ENCODE data around the gene MBIP.

MBIP gene

DNA sequence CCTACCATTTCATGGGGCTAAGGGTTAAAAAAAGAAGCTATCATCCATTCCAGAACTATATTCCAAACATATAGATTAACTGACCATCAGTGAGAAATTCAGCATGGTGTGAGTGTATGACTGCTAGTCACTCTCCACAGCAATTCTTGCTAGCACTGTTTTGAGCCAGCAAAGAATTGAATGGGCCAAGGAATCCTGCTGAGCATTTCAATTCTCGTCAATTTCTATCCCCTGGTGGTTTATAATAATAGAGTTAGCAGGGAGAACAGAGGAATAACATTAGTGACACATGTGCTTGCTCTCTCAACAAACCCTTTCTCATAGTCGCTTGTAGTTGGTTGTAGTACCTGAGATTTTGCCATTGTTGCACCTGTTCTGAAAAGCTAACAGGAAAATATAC, 7.2 kb downstream of the MBIP start:
- no peak for DNase-seq

DNA sequence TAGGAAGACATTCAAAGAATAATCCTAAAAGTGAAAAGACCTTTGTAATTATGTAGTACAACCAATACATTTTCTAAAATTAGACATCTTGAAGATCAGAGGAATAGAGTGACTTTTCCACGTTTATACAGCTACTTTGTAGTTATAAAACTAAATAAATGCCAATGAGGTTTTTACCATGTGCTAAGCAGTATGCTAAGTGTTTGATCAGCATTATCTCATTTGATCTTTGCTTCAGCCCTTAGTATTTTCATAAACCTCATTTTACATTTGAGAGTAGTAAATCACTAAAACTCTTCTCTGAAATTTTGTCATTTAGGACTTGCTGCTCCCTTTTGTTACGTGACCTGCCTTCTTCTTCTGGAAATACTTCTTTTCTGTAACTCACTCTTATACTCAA, 13.6 kb downstream of the MBIP start:
- DNase-seq, result no peak

DNA sequence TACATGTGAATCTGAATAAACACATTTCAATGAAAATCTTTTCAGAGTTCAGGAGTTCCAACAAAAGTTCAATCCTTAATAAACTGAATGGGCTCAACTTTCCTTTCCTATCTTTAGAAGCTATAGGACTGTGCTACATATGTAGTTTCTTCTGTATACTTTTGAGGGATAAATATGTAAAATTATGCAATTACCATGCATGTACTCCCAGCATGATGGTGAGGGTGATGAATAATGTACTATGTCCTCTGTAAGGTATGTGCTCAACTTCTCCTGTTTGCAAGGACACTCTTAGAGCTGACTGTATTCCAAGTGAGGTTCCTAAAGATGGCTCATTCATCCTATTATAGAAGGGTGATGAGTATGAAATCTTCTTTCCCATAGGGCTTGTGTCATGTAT, 15.5 kb downstream of the MBIP start:
- no peak for DNase-seq

DNA sequence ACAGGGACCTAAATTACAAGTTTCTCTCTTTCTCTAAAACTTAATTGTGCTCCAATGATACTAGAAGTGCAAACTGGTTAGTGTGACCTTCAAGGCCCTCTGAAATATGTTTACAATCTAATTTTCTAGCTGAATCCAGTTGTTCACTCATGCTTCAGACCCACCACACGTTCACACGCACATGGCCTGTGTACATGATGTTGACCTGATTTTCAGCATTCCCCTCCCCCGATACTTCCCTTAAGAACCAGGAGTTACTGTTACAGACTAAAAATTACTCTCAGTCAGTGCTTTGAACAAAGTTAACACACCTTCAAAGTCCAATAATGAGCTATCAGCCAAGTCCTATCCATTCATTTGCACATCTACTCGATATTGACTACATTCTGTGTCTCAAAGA, 16.5 kb downstream of the MBIP start:
- DNase-seq, result no peak

DNA sequence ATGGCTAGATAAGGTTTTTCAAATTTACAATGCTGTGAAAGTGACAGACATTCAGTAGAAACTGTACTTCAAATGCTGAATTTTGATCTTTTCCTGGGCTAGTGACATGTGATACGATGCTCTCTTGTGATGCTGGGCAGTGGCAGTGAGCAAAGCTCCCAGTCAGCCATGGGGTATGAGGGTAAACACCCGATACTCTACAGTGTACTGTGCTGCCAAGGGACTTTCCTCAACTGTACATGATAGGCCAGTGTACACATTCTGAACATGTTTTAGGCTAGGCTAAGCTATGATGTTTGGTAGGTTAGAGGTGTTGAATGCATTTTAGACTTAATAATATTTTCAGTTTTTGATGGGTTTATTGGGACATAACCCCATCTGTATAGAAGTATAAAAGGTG, 17.6 kb downstream of the MBIP start:
- no peak for DNase-seq

DNA sequence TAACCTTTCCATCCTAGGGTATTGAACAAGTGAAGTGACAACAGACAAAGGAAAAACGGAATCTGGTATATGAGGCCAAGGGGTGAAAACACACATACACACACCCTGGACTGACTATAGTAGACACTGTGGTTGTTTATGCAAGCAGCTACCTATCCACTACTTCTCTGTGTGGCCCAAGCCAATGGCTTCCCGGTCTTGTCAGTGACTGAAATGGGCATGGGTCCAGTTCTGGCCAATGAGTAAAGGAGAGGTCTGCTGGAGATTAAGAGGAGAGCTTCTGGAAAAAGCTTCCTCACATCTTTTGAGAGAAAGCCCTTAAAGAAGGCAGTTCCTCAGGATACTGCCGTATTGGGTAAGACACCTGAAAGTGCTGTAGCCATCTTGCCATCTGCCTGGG, 19.3 kb downstream of the MBIP start:
- DNase-seq, result no peak

DNA sequence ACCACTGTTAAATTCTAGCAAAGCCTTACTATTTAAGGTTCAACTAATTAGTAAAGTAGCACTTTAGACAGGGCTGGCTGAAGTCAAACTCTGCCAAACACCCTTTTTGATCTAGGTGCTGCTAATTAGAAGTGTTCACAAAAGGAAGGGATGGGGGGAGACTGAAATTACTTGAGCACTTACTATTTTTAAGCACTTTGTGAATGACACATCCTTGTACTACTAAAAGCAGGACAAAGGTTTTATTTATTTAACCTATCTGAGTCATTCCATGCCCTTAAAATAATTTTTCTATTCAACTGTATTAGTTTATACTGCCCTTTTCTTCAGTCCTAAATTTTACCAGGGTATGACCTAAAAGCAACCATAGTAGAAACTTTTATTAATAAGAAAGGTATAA, 20.1 kb downstream of the MBIP start:
- no peak for DNase-seq

DNA sequence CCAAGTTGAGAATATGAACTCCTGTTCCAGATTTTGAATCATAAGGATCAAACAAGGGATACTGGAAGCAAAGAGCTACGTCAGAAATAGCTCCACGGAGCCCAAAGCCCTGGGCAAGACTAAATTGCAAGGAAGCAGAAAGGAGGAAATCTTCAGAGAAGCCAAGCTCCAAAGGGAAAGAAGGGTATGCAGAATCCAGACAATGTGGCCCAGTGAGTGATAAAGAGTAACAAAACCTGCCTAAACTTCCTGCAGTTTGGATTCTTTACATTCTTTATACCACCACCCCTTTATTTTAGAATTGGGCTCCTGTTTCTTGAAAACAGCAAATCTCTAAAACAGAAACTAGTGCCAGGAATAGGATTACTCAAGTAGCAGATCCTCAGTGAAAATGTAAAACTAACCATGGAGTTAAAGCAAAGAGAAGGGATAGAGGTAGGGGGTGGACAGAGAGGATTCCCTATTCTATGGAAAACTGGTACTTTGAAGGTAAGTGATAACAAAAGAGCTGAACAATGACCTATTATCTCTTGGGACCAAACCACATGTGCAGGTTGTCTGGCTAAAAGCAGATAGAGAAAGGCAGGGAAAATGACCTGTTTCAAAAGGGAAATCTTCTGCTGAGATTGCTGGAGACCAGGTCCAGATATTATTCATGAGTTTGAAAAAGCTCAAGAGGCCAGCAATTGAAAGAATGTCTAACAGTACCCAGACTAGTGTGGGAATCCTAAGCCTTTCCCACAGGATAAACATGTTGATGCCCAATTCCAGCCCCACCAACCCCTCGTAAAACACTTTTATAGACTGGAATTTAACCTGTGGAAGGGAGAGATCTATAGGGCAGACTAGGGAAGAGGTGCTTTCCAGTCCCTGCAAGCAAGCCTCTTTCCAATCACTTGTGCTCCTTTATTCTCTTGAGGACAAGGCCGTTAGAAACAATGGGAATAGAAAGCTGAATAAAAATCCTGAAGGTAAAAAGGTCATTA, 24.5 kb downstream of the MBIP start:
- DNase-seq, result no peak

DNA sequence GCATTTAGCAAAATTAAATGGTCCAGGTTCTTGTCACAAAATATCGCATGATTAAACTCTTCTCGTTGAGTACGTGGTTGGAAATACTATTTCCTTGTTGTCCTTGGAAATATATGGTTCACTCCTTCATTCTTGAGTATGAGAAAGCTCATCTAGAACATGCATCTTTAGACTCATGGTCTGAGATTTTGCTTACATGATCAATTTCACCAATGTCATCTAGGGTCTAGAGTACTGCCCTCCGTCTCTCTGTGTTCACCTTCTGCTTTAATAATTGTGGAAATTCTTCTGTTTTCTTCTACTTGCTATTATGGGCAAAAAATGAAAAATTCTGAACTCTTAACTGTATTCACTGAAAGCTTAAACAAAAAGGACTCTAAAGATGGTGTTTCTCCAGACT, 25.9 kb downstream of the MBIP start:
- no peak for DNase-seq

DNA sequence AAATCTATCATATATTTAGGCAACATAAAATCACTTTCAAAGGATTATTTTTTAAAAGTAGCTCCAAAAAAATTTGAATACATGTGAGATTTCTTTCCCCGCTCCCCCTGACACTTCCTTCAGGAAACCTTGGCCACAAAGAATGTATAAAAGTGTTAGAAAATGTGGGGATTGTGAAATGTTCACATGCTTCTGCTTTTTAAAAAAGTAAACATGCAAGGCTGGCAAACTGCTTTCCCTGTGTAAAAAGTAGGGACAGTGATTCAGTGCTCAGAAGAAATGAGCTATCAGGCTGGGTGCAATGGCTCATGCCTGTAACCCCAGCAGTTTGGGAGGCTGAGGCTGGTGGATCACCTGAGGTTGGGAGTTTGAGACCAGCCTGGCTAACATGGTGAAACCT, 26.6 kb downstream of the MBIP start:
- no peak for DNase-seq

DNA sequence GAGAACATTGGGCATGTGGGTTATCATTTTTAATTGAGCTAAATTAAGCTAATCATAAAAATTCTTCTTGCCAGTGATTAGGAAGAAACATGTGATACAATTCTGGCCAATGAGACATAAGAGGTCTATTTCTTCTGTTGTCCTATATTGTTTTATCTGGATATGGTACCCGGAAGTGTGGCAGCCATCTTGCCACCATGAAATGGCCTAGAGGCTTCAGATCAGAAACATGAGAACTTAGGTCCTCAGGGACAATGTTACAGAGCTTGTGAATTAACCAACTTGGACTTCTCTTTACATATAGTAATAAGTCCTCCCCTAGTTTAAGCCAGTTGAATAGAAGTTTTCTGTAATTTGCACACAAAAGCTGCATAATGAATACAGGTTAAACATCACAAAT, 30.5 kb downstream of the MBIP start:
- no peak for DNase-seq

DNA sequence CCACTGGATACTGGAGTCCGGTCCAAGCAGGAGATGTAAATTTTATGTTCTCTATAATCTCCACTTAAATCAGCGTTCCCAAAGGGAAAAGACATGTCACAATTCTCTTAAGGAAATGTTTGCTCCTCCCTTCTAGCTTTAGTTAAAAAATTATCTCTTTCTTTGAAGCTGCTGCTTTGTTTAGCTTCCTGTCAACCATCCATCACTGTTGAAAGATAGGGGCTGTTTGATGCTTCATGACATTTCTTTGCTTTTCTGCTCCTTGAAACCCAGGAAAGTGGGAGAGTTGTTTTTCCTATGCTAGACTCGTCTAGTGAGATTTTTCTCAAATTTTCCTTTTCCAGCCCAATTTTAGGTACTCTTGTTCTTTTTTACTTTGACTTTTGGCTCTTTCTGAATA, 31.9 kb downstream of the MBIP start:
- DNase-seq, result no peak

DNA sequence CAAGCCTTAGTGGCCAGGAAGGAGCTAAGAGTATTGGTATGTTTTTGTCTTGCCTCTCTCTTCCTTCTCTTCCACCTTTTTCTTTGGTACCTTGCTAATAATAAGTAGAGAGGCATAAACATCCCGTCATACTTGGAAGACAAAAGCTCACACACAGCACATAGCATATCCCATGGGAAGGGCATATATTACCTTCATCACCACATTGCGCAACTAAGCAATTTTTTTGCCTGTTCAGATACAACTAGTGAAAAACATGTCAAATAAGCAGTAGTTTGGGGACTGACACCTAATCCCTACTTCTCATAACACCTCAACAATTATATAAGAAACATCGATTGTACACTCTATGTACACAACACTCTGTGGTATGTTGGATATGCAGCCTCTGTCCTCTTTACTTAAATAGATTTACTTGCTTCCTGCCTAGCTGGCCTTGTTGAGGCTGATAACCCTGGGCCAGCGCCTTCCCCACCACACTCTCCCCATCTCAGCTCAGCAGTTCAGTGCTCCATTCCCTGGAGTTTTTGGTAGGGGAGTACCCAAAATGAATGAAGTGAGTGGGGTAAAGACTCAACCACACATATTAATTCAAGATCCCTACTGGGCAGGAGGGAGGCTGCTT, 35.4 kb downstream of the MBIP start:
- no peak for DNase-seq

DNA sequence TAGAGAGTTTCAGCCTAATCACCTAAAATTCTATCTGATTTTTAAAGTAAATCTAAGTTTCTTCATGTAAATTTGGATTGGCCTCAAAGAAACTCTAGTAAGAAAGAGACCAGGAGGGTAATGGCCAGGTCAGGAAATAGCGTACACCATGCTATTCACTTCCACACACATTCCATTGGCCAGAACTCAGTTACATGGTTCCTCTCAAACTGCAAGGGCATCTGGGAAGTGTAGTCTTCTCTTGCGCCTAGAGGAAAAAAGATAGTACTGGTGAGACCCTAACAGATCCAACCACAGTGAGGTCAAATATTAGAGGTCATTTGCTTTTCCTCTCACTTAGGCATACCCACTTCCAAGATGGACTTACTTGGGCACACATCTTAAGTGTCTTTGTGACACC, 39.1 kb downstream of the MBIP start:
- no peak for DNase-seq

DNA sequence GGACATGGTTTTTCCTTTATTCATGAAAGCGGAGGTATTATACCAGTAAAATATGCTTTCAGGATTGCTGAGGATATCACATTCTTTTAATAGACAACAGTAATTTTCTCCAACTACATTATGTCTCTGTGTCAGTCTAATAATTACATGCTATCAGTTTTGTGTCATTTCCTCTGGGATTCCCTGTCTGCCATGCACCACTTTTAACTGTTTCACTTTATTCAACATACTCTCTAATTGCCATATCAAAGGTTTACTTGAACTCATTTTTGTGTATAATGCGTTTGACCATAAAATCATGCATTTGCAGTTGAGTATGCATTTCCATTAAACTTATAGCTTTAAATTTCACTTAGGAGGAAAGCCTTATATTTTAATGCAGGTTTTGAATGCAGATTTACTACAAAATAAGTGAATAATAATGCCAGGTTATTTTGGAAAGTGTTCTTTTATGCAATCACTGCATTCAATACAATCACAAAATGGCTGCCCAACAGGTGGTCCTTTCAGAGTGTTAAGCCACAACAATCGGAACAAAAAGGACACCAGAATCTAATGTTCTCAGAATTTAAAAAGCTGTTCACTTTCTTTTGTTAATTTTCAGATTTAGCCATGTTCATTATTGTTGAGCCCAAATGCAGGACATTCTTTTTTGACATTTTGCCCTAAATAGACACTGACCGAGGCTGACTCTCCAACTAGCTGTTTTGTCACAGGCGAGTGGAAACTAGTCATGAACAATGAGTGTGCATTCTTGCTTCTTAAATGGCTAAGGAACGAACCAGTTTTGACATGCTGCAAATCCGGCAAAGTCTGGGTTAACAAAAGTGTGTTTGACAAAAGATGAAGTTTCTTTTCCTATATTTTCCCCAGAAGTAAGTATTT, 40.9 kb downstream of the MBIP start:
- no peak for DNase-seq

DNA sequence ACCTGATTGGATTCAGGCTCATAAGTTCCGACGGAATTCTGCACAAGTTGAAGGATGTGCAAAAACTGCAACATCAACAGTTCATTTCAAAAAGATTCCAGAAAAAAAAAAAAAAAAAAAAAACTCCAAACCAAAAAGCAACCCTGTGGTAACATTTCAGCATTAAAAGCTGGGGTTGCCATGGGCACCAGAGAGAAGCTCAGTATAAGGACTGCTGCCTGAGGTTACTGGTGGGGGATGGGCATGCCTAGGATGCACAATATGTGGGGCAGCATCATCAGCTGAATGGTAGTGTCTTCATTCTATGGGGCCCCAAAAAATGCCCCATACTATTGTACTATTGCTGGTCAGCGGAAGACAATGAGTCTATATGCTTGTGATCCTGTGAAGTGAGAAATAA, 44.7 kb downstream of the MBIP start:
- DNase-seq, result no peak

DNA sequence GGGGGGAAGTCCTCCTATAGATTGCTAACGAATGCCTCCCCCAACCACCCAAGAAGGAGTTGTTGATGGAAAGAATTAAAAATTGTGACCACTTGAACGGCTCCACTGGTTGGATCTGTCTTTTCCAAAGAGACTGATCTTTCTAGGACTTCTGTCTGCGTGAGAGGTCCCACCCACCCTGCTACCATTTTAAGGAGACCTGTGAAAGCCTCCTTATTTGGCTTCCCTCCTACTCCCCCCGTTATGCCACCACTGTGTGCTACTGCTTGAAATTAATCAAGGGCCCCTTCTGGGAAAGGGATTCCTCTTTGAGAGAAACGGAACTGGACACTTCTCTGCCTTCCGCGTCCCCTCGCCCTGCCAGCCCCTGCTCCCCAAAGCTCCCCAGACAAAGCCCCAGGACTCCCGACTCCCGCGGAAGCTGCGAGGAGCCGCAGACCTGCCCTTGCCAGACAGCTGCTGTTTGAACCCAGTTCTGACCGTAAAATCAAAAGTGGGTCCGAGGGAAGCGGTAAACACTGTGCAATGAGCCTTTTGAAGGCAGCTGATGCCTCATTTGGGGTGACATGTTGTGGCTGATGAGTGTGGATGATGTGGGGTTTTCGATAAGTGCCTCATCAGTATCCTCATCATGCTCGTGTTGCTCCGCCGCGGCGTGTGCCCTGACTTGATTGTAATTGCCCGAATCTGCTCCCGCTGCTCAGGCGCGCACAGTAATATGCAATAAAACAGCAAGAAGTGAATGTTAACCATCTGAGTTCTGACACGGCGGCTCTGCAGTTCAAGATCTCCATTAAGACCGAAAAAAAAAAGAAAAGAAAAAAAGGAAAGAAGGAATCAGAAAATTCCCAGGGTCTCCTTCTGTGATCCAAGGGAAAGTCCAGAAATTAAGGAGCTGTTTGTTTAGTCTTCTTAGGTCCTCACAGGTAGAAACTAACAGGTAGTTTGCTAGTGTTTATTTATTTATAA, 48.2 kb downstream of the MBIP start:
- peak; percentile 18 for DNase-seq

DNA sequence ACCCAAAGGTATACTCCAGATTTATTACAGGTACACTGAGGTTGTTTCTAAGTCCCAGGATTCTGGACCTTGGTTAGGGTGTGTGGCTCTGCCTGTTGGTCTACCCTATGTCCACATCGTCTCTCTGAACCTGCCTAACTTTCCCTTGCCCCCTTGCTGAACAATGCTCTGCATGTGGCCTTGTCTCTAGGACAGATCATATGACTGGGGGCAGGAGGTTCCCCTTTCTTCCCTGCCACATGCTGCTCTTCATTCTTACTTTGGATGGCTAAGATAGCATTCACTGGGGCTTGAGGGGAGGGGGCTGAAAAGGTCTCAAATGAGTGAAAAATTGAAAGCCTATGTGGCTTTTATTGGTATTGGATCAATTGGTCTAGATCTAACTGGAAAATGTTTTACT, 49.2 kb downstream of the MBIP start:
- DNase-seq, result no peak

DNA sequence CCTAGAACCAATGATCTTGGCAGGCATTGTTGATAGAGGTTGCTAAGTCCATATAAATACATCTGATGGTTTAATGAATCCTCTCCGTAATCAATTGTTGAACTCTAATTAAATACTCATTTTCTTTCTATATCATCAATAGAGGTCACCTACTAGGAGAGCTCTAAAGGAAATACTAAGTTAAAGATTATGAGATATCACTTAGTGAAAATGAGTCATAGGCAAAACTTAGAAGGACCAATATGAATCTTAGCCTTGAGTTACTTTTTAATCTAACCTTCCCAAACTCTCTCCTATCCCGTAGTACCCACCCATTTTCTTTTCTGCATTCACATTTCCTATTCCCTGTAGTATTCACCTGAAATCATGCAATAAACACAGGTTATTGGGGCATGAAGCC, 50.2 kb downstream of the MBIP start:
- no peak for DNase-seq

DNA sequence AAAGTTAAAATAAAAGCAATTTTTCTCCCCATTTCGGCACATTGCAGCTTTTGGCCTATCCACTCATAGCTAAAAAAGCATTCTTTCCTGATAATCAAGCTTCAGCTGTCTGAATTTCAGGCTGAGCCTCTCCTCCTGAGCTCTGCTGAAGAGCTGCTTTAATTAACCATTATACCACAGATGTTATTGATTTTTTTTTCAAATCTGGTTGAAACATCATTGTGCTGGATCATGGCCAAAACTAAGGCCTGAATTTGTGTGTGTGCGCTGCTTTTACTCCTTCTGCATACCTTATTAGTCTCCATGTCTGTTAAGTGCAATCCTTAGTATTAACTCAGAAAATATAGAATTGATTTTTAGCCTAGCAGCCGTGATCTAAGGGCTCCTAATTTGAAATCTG, 52.3 kb downstream of the MBIP start:
- no peak for DNase-seq

DNA sequence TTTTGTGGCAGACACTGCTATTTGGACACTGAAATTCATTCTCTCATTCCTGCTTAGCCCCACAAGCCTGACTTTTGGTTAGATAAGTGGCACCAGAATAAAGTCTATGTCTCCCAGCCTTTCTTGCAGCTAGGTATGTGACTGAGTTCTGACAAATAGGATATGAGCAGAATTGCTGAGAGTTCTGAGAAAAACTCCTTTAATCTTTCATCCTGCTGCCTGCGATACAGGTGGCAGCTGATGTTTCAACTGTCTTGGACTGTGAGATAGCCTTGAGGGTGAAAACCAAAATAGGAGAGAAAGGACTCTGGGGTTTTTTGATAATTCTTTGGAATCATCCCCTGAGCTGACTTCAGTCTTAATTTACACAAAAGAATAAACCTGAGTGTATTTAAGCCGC, 55.8 kb downstream of the MBIP start:
- no peak for DNase-seq

DNA sequence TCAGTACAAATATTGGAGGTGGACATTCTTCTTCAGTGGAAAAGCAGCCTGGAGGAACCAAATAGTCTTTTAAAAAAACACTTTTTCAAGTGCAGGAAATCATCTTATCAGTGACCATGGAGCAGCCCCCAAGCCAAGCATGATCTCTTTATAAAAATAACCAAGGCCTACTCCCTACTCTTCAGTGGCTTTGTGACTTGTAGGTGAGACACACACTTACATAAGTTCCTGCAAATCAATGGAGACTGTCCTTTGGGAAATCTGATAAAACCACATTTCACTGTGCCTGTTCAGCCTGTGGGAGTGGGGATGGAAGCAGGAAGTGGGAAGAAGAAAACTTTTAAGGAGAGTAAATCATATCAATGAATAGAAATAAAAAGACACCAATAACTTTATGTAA, 56.3 kb downstream of the MBIP start:
- DNase-seq, result no peak

All from activated naive CD4-positive, alpha-beta T cell treated with Interleukin-2 at 50 U/mL for 16 hours (primary cell).